Uterus (tissue), 2 donors: ENCODE measurements around the gene PDE10A.

Experiments
- CTCF ChIP-seq, 4 experiments: fragments of 200-600 bp in 2 of 4; fragments of 450-650 bp in 2 of 4; sonication (generic) in 2 of 4; IDR thresholded peaks; one replicate each; pipeline ENCODE4 v1.5.1; 2016 to 2019; ENCODE audit warnings: antibody characterized with exemption in 4 of 4, mild to moderate bottlenecking in 2 of 4, moderate library complexity in 1 of 4
- POLR2A ChIP-seq, 2 donors: fragments of 450-650 bp; IDR thresholded peaks; one replicate each; pipeline ENCODE4 v1.6.1; 2016; ENCODE audit warnings: antibody characterized with exemption in 2 of 2, mild to moderate bottlenecking in 1 of 2, moderate library complexity in 1 of 2

DNA sequence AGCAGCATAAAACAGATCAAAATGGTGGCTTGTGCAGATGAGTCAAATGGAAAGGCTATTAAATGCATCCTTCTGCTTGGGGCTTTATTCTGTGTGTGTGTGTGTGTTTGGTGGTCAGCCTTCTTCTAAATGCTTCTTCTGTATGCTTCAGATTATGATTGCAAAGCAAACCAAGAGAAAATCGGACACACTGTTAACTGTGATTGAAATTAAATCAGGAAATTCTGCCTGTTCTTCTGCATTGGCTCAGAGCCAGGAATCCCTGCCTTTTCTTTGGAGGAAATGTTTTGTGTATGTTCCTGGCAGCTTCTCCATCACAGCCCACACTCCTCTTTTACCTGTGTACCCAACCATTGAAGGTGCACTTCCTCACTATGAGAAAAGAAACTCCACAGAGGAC is 22.3 kb upstream of the PDE10A start:
- no peak for TF ChIP-seq CTCF (IDR thresholded peaks at IDR 0.05)
- no peak for TF ChIP-seq POLR2A (IDR thresholded peaks at IDR 0.05)
